Common myeloid progenitor, CD34-positive (primary cell): ENCODE results near the gene INO80.

ENCODE experiments used
- CTCF ChIA-PET: fragments of 350-600 bp; sonication (Branson Sonifier 250); formaldehyde crosslinking; loops from one replicate; lab custom pipeline; 2021; ENCODE audit warnings: antibody characterized with exemption; lab: Charles Lee
- POLR2A ChIA-PET: fragments of 350-600 bp; sonication (Branson Sonifier 250); formaldehyde crosslinking; loops from one replicate; lab custom pipeline; 2021; ENCODE audit warnings: antibody characterized with exemption; lab: Charles Lee
- DNase-seq, 3 donors: peaks; one replicate each; pipeline versions ENCODE4 v3.0.0 to v3.0.0-alpha.2; 2013
- H3K27ac ChIP-seq, 2 experiments: 1 replicate in 1 of 2; 2 replicates in 1 of 2; pipeline ENCODE4 v1.7.0; 2013; ENCODE audit warnings: inconsistent platforms in 2 of 2, low read length in 2 of 2, mild to moderate bottlenecking in 2 of 2, low read depth in 1 of 2, moderate library complexity in 1 of 2; ENCODE audit not compliant: severe bottlenecking in 2 of 2, insufficient read depth in 1 of 2, poor library complexity in 1 of 2
- H3K27me3 ChIP-seq, 5 experiments: replicated peaks in 2 of 5; 1 replicate in 3 of 5; 2 replicates in 2 of 5; pipeline versions ENCODE4 v1.6.1 to v1.7.0; 2013; ENCODE audit warnings: low read length in 4 of 5, mild to moderate bottlenecking in 2 of 5, moderate library complexity in 2 of 5, inconsistent platforms in 1 of 5; ENCODE audit not compliant: insufficient read depth in 5 of 5, control insufficient read depth in 4 of 5
- H3K36me3 ChIP-seq, 4 experiments: 1 replicate in 2 of 4; 2 replicates in 2 of 4; pipeline versions ENCODE4 v1.6.1 to v1.7.0; 2013; ENCODE audit warnings: low read length in 3 of 4, control low read depth in 1 of 4, mild to moderate bottlenecking in 1 of 4; ENCODE audit not compliant: control insufficient read depth in 4 of 4, insufficient read depth in 4 of 4
- H3K4me1 ChIP-seq, 4 experiments: 1 replicate in 3 of 4; 2 replicates in 1 of 4; pipeline versions ENCODE4 v1.6.1 to v1.7.1; 2013; ENCODE audit warnings: low read length in 3 of 4, mild to moderate bottlenecking in 3 of 4, control low read depth in 1 of 4, inconsistent platforms in 1 of 4, moderate library complexity in 1 of 4; ENCODE audit not compliant: control insufficient read depth in 4 of 4, insufficient read depth in 4 of 4; ENCODE audit errors: control extremely low read depth in 1 of 4
- H3K4me3 ChIP-seq, 7 experiments: 1 replicate in 4 of 7; 2 replicates in 3 of 7; pipeline versions ENCODE4 v1.5.1 to v1.7.0; 2013; ENCODE audit warnings: mild to moderate bottlenecking in 7 of 7, low read length in 6 of 7, moderate library complexity in 6 of 7, inconsistent platforms in 2 of 7, low read depth in 2 of 7, control low read depth in 1 of 7; ENCODE audit not compliant: insufficient read depth in 4 of 7, control insufficient read depth in 1 of 7; ENCODE audit errors: extremely low read depth in 1 of 7
- H3K9me3 ChIP-seq, 5 experiments: 1 replicate in 4 of 5; 2 replicates in 1 of 5; pipeline versions ENCODE4 v1.6.1 to v1.7.1; 2013; ENCODE audit warnings: low read length in 4 of 5, mild to moderate bottlenecking in 2 of 5, inconsistent platforms in 1 of 5, low read depth in 1 of 5, moderate library complexity in 1 of 5; ENCODE audit not compliant: control insufficient read depth in 4 of 5, insufficient read depth in 2 of 5; ENCODE audit errors: control extremely low read depth in 1 of 5
- WGBS: methylation state at CpG from one replicate; pipeline ENCODE4 v1.1.5; 2013; ENCODE audit not compliant: insufficient coverage; 5-methylcytosine and 5-hydroxymethylcytosine counted together

Gene INO80

DNA sequence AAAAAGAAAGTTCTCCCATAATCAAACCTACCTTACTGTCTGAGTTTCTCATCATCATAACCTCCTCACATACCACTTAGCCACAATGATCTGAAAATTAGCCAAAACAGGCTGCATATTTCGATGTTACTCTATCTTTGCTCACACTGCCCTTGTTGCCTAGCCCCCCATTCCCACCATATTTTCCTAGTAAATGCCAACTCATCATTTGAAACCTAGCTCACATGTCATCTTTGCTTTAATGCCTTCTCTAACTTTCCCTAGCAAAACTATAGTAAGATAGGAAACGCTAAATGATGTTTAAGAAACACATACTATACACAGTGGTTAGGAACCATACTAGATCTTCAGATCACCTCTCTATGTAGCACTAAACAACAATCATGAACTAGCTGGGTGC lies 64.9 kb downstream of the INO80 start:
- Histone ChIP-seq H3K36me3 (peaks cover 29 to 81% (median 60%) of the 10 kb centered on the region in 4 experiments), H3K9me3 (no peaks in the 10 kb centered on the region), H3K27ac (no peak overlapping the region), H3K4me3 (no peak overlapping the region), H3K27me3 (no peaks in the 10 kb centered on the region), H3K4me1 (no peaks in the 10 kb centered on the region)
- WGBS, result 100% methylated on average over 1 of the region's 2 CpGs
- ChIA-PET CTCF (interaction anchor here (0.6 to 1.8 kb wide), 2 partner anchors 17 to 30 kb away, joined by 3 to 7 read pairs; no protein-coding TSS in a partner anchor), POLR2A (no interaction called here)
- DNase-seq, result no peak

DNA sequence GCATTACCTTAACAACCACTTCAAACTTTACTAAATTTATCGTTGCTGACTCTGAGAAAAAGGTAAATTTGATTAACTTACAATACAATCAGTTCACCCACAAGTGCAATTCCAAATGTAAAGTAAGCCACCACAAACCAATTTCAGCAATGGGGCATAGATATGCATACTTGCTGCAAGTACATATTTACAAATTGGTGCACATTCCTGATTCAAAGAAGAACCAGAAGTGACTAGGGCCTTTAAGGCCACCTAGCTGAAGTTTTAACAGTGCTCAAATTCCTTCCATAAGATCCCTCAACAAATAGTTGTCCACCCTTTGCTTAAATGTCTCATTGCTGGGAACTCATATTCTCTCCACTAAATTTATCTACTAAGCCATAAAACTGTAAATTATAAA lies 67.2 kb downstream of the INO80 start:
- 100% methylated on average over 1 of the region's 1 CpG for whole genome bisulfite sequencing
- DNase-seq, result no peak
- peaks cover 25 to 79% (median 59%) of the 10 kb centered on the region in 4 experiments for H3K36me3 ChIP-seq

DNA sequence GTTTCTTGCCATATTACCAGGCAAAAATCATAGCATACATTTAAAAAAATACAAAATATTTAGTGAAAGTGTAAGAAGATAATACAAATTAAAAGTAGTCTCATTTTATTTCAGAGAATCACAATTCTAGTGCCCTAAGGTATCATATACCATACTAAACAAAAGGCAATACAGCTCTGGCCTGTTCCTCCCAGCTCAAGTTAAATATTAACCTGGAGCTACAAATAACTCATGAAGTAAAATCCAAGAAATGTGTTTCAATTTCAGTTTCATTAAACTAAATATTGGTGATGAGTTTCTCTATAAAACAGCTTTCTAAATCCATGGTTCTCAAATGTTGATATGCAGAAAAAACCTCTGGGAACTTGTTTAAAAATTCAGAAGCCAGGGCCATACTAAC lies 67.7 kb downstream of the INO80 start:
- no peaks in the 10 kb centered on the region for H3K4me1 ChIP-seq
- peaks cover 25 to 78% (median 59%) of the 10 kb centered on the region in 4 experiments for H3K36me3 ChIP-seq
- H3K4me3 ChIP-seq, result no peak overlapping the region
- no peaks in the 10 kb centered on the region for H3K27me3 ChIP-seq
- CTCF ChIA-PET, result no interaction called here
- DNase-seq, result no peak
- POLR2A ChIA-PET, result no interaction called here
- H3K9me3 ChIP-seq, result no peaks in the 10 kb centered on the region
- H3K27ac ChIP-seq, result no peak overlapping the region

More for the DNA sequence above, 67.2 kb downstream of the INO80 start:
- no peak overlapping the region for H3K4me3 ChIP-seq
- no peaks in the 10 kb centered on the region for H3K9me3 ChIP-seq
- H3K27ac ChIP-seq, result no peak overlapping the region
- POLR2A ChIA-PET, result no interaction called here
- H3K4me1 ChIP-seq, result no peaks in the 10 kb centered on the region
- CTCF ChIA-PET, result no interaction called here
- H3K27me3 ChIP-seq, result no peaks in the 10 kb centered on the region

DNA sequence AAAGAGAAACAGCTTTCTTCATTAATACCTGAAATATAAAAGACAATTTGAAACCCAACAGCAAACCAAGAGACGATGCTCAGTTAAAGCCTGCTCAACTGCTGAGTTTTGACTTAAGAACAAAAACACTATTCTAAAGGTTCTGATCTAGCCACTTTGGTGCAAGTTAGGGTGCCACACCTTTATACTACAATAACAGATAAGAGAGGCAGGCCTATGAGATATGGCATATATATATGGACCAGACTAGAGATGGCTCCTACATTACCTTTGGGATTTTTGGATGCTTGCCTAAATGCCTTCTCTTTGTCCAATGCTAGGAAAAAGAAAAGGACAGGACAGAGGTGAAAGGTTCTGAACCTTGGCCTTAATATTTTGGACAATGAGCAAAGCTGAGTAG lies 68.6 kb downstream of the INO80 start:
- no peaks in the 10 kb centered on the region for H3K4me1 ChIP-seq
- no peak for DNase-seq
- no peak overlapping the region for H3K27ac ChIP-seq
- ChIA-PET CTCF (interaction anchor here (0.7 kb wide), 1 partner anchor 32 kb away, joined by 3 read pairs; no protein-coding TSS in a partner anchor), POLR2A (no interaction called here)
- H3K36me3 ChIP-seq, result peaks cover 27 to 79% (median 61%) of the 10 kb centered on the region in 4 experiments
- no peaks in the 10 kb centered on the region for H3K9me3 ChIP-seq
- H3K27me3 ChIP-seq, result no peaks in the 10 kb centered on the region
- H3K4me3 ChIP-seq, result no peak overlapping the region
- WGBS, result 100% methylated on average over 1 of the region's 1 CpG

DNA sequence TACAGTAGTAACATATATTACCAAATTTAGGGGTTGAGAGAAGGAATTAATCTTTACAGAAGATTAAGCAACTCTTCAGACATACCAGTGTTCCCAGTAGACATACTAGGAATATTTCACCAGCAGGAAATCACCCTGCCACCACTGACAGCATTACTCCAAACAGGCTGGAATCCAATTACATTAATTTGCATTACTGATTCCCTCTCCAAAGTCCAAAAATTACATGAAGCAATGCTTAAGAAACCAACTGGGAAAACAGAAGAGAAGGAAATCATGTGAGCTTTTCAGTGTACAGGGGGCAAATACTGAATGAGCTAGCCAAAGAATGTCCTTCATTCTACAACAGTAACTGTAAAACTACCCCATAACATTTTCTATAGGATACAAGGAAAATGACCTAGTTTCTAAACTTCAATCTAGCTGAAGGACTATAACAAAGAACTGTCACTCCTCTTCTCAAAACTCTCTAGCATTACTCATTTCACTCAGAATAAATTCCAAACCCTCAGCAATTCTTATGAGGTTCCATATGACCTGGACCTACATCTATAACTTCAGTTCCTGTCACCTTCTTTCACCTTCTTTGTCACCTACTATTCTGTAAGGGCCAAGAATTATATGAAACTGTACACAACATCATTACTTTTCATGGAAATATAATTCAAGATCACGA lies 72.7 kb downstream of the INO80 start:
- no peak for DNase-seq
- no peaks in the 10 kb centered on the region for H3K4me1 ChIP-seq
- peaks cover 24 to 74% (median 54%) of the 10 kb centered on the region in 4 experiments for H3K36me3 ChIP-seq
- H3K9me3 ChIP-seq, result no peaks in the 10 kb centered on the region
- no peak overlapping the region for H3K4me3 ChIP-seq
- H3K27me3 ChIP-seq, result no peaks in the 10 kb centered on the region
- H3K27ac ChIP-seq, result no peak overlapping the region
- CTCF ChIA-PET, result interaction anchor here (0.6 to 1.8 kb wide), 8 partner anchors 9 to 394 kb away, joined by 3 to 4 read pairs (median 3); no protein-coding TSS in a partner anchor
- no CpG with 5 or more reads among the region's 1 CpG for WGBS
- POLR2A ChIA-PET, result no interaction called here

DNA sequence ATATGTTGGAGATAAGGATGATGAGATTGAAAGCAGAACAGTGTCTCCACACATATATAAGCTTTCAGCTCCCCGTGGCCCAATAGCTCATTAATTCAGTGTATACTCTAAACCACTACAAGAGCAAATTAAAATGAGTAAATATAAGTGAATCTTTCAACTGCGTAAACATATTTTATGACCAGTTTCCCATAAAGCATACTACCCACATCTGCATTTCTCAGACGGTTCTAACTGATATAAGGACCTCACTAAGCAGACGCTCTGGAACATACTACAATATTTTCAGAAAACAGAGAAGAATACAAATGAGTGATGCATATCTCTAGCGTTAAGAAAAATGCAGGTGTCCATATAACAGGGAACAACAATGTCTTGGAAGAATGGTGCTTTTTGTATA lies 73.2 kb downstream of the INO80 start:
- ChIA-PET CTCF (interaction anchor here (0.6 to 1.8 kb wide), 6 partner anchors 9 to 393 kb away, joined by 3 to 4 read pairs (median 4); no protein-coding TSS in a partner anchor), POLR2A (no interaction called here)
- WGBS, result no CpG with 5 or more reads among the region's 5 CpGs
- H3K36me3 ChIP-seq, result peaks cover 18 to 76% (median 52%) of the 10 kb centered on the region in 4 experiments
- no peak overlapping the region for H3K4me3 ChIP-seq
- no peak overlapping the region for H3K27ac ChIP-seq
- H3K9me3 ChIP-seq, result no peaks in the 10 kb centered on the region
- H3K27me3 ChIP-seq, result no peaks in the 10 kb centered on the region
- DNase-seq, result no peak
- H3K4me1 ChIP-seq, result no peaks in the 10 kb centered on the region

DNA sequence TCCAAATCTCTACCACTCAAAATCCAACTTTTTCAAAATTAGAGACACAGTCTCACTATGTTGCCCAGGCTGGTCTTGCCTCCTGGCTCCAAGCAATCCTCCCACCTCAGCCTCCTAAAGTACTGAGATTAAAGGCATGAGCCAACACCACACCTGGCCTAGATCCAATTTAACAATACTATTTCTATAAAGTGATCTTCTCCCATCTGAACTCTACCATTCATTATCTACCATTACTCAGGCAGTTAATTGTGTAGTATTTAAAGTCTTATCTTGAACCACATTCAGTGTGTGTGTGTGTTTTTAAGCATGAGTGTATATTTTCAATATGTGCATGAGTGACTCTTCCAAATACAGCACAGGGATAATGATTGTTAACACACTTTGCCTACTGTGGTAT lies 77.0 kb downstream of the INO80 start:
- ChIA-PET CTCF (no interaction called here), POLR2A (no interaction called here)
- no peak for DNase-seq
- peaks cover 15 to 46% (median 30%) of the 10 kb centered on the region in 4 experiments for H3K36me3 ChIP-seq
- no peak overlapping the region for H3K27ac ChIP-seq
- no peak overlapping the region for H3K4me3 ChIP-seq
- no peaks in the 10 kb centered on the region for H3K9me3 ChIP-seq
- H3K4me1 ChIP-seq, result no peaks in the 10 kb centered on the region
- H3K27me3 ChIP-seq, result no peaks in the 10 kb centered on the region
